GM11168 (cell line): ENCODE results near the gene CMTM8.
"Not testable (repeated sequence)": the region's sequence is repeated elsewhere in the genome, so short reads cannot be mapped to it uniquely, and the experiment has no call there.

Experiments
- in situ Hi-C: fragments of 300-500 bp; cut with MboI; formaldehyde crosslinking; loops from one replicate; pipeline ENCODE4 v1.12.0; 2022; ENCODE audit warnings: low sequenced_read_pairs; ENCODE audit not compliant: unreplicated experiment

CMTM8 gene

GRCh38 chr3:32226875-32227500 is 11.5 kb upstream of the CMTM8 start:
- in situ Hi-C loops, result no loop called here

GRCh38 chr3:32228743-32229142 is 9.7 kb upstream of the CMTM8 start:
- in situ Hi-C loops, result not testable (repeated sequence)

DNA sequence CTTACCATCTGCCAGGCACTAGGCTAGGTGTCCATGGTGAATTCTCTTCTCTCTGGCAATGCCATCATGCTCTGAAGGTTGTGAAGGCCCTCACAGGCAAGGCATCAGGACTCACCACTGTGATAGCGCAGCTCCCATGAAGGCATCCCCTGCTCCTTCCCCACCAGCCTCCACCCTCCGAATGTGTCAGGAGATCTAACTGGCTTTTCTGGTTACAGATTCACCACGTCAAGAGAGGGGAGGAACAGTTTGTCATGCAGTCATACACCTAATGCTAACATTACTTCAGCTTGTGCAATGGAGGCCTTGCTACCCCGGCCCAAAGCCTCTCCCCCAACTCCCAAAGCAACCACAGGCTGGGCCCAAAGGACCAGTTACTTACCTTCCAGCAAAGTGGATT is 8.9 kb upstream of the CMTM8 start:
- in situ Hi-C loops, result no loop called here

DNA sequence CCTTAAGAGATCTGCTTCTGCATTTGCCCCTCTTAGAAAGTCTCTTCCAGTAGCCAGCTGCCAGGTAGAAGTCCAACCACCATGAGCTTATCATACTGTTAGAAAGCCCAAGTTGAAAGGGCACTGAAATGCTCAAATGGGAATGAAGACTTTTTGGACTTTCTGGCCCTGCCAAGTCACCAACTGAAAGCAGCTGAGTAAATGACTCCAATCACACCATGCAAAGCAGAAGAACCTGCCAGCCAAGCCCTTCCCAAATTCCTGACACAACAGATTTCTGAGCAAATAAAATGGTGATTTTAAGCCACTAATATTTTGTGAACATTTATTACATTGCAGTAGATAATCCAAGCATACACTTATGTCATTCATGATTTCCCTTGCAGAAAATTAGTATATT is 2.1 kb upstream of the CMTM8 start:
- in situ Hi-C loops, result no loop called here

- in situ Hi-C loops, result no loop called here
Measured at GRCh38 chr3:32237670-32238452, 619 bp upstream of the CMTM8 start.

DNA sequence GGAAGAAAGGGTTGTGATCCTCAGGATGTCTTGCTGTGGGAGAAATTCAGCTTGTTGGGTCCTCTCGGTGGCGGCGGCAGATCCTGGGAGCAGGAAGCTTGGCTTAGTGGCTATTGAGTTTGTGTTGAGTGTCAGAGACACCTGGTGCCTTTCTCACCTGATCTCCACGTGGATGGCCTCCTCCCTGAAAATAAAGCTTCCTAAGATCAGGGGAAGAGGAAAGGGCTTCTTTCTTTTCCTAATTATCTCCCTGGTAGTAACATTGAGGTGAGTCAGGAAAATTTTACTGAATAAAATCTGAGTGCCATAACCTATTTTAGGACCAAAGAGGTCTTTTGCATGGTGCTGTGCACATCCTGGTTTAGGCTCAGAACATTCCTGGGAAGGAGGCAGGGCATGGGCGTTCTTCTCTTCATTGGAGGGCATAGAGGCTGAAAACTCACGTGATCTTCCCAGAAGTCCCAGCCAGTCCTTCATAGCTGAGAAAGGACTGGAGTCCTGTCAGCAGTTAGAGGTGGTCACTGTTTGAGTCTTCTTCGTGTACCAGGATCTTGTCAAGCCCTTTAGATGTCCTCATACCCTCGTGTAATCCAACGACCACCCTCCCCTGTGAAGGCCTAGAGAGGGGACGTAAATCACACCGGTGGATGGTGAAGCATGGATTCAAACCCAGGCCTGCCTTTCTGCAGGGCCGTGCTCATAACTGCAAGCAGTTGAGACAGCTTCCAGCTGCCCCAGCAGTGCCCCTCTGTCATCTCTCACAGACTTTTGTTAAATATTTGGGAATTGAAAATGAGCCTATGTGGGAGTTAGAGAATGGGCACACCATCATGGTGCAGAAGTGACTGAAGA is 1.1 kb downstream of the CMTM8 start:
- in situ Hi-C loops, result no loop called here

GRCh38 chr3:32240159-32240545 is 1.7 kb downstream of the CMTM8 start:
- in situ Hi-C loops, result no loop called here

DNA sequence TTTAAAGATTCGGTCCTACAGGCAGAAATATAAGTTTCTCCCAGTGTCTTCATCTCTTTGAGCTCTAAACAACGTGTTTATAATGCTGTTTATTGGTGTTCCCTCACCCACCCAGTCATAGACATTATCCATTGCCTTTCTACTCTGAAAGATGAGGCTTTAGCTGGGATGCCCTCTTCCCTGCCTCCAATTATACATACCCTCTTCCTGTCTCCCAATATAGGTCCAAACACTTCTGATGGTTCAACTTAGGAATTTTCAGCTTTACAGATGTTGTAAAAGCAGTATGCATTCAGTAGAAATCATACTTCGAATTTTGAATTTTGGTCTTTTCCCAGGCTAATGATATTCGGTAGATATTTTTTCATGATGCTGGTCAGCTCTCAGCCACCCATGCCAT is 2.6 kb downstream of the CMTM8 start:
- in situ Hi-C loops, result no loop called here

GRCh38 chr3:32243519-32243918 is 5.0 kb downstream of the CMTM8 start:
- in situ Hi-C loops, result no loop called here

DNA sequence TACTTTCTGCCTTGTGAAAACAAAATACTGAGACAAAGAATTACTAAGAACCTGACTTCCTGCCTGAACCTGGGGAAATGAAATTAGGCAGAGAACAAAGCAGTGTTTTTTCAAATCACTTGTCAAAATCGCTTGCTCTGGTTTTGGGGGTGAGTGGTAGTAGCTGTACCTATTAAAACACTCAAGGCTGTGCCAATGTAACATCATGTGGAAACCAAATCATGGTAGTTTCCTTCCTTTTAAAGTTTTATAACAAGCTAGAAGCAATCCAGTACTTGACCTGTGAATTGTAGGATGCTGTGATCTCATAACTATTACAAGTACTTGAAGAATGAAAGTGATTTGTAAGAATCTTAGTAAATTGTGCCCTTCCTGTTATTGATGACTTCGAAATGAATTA is 6.7 kb downstream of the CMTM8 start:
- in situ Hi-C loops, result no loop called here

GRCh38 chr3:32246079-32246675 is 7.7 kb downstream of the CMTM8 start:
- in situ Hi-C loops, result no loop called here

DNA sequence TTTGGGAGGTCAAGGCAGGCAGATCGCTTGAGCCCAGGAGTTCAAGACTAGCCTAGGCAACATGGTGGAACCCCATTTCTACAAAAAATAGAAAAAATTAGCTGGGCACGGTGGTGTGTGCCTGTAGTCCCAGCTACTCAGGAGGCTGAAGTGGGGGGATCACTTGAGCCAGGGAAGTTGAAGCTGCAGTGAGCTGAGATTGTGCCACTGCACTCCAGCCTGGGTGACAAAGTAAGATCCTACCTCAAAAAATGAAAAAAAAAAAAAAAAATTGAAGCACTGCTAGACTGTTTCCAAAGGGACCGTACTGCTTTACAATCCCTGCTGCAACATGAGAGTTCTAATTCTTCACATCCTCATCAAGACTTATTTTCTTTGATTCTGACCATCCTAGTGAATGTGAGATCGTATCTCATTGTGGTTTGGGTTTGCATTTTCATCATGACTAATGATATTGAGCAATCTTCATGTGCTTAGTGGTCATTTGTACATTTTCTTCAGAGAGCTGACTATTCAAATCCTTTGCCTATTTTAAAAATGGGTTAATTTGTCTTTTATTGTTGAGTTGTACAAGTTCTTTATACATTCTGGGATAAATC is 10.8 kb downstream of the CMTM8 start:
- in situ Hi-C loops, result no loop called here

DNA sequence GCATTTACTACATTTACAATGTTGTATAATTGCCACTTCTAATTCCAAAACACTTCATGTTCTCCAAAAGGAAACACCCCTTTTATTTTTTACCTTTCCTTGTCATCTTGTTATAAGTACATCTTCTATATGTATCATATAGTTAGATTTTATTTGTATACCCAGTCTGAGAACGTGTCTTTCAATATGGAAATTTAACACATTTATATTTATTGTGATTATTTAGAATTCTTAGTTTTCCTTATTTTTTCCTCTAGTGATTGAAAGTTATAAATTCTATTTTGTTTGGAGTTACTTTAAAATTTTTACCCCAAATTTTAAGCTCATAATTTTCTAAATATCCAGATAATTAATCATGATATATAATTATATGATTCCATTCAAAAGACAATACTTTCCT is 15.8 kb downstream of the CMTM8 start:
- in situ Hi-C loops, result no loop called here

DNA sequence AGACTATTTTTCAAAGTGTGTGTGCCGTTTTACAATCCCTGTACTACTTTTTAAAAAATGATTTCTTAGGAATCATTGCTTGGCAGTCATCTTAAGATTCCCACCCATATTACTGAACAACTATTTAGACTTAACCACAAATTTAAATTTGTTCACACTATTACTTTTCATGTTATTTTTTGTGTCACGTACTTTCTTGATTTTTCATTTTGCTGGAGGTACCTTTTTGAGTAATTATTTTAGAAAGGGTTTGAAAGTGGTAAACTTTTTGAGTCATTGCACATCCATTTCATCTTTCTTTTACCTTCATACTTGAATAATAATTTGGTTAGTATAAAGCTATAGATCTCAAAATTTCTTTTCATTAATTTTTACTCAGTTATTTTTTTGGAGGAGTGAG is 16.9 kb downstream of the CMTM8 start:
- in situ Hi-C loops, result no loop called here

DNA sequence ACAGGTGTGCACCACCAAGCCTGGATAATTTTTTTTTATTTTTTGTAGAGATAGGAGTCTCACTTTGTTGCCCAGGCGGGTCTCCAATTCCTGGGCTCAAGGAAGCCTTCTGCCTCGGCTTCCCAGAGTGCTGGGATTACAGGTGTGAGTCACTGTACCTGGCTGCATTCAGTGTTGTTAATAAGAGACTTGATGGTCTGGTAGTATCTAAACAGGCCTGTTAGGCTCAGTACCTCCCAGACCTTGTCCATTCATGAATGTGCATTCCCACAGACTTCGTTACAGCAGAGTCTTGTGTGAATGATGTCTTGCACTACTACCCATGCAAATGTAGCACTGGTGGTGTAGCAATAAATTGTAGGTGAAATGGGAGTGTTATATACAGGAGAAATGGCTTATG is 17.7 kb downstream of the CMTM8 start:
- in situ Hi-C loops, result no loop called here

DNA sequence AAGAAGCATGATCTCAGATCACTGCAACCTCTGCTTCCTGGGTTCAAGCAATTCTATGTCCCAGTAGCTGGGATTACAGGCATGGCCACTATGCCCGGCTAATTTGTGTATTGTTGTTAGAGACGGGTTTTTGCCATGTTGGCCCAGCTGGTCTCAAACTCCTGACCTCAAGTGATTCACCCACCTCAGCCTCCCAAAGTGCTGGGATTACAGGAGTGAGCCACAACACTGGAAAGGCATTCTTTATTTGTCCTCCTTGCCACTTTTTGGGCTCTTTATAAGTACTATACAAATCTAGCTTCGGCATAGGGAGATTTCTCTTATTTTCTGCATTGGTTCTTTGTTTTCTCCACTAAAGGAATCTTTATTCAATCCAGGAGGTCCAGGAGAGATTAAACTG is 18.6 kb downstream of the CMTM8 start:
- in situ Hi-C loops, result no loop called here

DNA sequence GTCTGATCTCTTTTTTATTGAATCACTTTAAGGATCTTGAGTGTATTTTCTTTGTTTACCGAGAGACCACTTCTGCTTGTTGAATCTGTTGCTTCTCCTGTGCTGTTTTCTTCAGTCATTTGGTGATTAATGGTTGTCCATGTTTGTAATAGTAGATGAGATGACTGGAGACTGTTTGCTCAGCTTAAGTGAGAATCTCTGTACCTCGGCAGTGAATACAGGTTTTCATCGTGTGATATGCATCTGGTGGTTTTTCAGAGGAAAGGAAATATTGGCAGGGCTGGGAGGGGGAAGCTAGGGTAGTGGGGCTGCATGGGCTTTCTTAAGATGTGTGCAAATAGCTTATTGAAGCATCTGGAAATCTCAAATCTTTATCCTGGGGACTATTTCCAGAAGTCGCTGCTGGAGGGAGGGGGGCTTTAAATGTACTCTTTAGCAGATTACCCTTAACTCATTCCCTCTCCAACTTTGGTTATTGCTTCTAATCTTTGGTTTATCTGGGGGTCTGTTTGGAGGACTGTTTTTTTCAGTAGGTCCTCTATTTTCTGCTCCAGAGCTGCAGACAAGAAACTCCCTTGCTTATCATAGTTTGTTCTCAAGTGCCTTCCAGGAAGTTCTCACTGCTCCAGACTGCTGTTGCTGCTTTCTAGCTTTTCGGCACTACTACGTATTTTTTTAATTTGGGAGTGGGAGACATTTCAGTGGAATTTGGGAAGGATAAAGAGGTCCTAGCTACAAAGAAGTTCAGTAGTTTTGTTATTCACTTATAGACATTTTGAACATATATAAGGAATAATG is 19.4 kb downstream of the CMTM8 start:
- in situ Hi-C loops, result no loop called here

GRCh38 chr3:32258869-32259268 is 20.4 kb downstream of the CMTM8 start:
- in situ Hi-C loops, result no loop called here

DNA sequence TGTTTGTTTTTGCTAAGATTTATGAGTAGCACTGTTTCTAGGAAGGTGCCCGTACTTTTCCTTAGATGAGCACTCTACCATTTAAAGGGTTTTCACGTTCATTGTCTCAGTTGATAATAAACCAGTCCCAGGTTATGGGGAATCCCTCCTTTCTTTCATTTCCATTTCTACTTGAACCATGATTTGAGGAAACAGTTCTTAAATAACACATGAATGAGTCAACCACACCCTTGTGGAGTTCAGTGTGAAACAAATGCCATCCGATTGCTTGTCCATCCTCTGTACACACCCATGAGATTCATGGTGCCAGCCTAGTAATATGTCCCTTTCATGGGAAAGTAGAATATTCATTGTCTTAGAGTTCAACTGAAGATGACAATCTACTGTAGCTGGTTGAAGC is 23.1 kb downstream of the CMTM8 start:
- in situ Hi-C loops, result loop anchor here (10.0 kb wide), 1 partner anchor 57 kb away; no protein-coding TSS in a partner anchor
